Panc1 (cell line): Measurements from ENCODE around the gene XRCC4.

Source experiments
- POLR2AphosphoS5 ChIP-seq: IDR thresholded peaks from 2 replicates; pipeline ENCODE4 v1.6.1; 2012; ENCODE audit warnings: mild to moderate bottlenecking, low read depth, low read length, moderate library complexity
- SIN3A ChIP-seq: IDR thresholded peaks from 2 replicates; pipeline ENCODE4 v1.6.1; 2012; ENCODE audit warnings: low read depth, mild to moderate bottlenecking, low read length, moderate library complexity, borderline replicate concordance; ENCODE audit not compliant: insufficient read depth
- TCF7L2 ChIP-seq: IDR thresholded peaks from 2 replicates; pipeline ENCODE4 v1.6.1; 2011; ENCODE audit warnings: mild to moderate bottlenecking, low read depth, low read length, inconsistent platforms
- TF ChIP-seq, protein P1 (sequence below): fragments of 450-650 bp; IDR thresholded peaks from 2 replicates; pipeline ENCODE4 v1.5.1; 2017; ENCODE audit warnings: mild to moderate bottlenecking
- TF ChIP-seq, protein P2 (sequence below), 2 experiments: IDR thresholded peaks; 2 replicates each; pipeline ENCODE4 v1.6.1; 2011 to 2012; ENCODE audit warnings: low read depth in 2 of 2, control low read depth in 1 of 2, low read length in 1 of 2, mild to moderate bottlenecking in 1 of 2, moderate library complexity in 1 of 2; ENCODE audit not compliant: insufficient read depth in 1 of 2

DNA sequence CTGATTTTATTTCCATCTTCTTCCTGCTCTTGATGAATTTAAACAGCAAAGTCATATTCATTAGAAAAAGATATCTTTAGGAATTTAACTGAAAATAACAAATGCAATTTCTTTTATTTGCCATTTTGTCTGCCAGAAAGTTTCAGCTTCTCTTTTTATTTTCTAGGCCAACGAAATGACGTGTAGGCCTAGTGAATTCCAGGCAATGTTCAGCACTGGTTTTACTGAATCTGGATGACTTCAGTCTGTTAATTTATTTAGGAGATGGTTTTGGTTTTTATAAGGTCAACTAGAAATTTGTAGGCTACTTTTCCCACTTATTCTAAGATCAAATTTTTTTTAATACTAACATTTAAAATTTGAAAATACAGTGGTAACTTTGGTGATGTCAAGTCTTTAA lies 265.1 kb downstream of the XRCC4 start:
- TF ChIP-seq, protein P1, sequence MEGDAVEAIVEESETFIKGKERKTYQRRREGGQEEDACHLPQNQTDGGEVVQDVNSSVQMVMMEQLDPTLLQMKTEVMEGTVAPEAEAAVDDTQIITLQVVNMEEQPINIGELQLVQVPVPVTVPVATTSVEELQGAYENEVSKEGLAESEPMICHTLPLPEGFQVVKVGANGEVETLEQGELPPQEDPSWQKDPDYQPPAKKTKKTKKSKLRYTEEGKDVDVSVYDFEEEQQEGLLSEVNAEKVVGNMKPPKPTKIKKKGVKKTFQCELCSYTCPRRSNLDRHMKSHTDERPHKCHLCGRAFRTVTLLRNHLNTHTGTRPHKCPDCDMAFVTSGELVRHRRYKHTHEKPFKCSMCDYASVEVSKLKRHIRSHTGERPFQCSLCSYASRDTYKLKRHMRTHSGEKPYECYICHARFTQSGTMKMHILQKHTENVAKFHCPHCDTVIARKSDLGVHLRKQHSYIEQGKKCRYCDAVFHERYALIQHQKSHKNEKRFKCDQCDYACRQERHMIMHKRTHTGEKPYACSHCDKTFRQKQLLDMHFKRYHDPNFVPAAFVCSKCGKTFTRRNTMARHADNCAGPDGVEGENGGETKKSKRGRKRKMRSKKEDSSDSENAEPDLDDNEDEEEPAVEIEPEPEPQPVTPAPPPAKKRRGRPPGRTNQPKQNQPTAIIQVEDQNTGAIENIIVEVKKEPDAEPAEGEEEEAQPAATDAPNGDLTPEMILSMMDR, result no peak
- TF ChIP-seq POLR2AphosphoS5 (no peak), TCF7L2 (no peak), SIN3A (no peak)
- TF ChIP-seq, protein P2, sequence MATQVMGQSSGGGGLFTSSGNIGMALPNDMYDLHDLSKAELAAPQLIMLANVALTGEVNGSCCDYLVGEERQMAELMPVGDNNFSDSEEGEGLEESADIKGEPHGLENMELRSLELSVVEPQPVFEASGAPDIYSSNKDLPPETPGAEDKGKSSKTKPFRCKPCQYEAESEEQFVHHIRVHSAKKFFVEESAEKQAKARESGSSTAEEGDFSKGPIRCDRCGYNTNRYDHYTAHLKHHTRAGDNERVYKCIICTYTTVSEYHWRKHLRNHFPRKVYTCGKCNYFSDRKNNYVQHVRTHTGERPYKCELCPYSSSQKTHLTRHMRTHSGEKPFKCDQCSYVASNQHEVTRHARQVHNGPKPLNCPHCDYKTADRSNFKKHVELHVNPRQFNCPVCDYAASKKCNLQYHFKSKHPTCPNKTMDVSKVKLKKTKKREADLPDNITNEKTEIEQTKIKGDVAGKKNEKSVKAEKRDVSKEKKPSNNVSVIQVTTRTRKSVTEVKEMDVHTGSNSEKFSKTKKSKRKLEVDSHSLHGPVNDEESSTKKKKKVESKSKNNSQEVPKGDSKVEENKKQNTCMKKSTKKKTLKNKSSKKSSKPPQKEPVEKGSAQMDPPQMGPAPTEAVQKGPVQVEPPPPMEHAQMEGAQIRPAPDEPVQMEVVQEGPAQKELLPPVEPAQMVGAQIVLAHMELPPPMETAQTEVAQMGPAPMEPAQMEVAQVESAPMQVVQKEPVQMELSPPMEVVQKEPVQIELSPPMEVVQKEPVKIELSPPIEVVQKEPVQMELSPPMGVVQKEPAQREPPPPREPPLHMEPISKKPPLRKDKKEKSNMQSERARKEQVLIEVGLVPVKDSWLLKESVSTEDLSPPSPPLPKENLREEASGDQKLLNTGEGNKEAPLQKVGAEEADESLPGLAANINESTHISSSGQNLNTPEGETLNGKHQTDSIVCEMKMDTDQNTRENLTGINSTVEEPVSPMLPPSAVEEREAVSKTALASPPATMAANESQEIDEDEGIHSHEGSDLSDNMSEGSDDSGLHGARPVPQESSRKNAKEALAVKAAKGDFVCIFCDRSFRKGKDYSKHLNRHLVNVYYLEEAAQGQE (IDR thresholded peaks at IDR 0.05; ENCODE audit: insufficient read depth in 1 of 2, low read depth in 2 of 2, low read length in 1 of 2), result no peak
